HCT116 (cell line): ENCODE results near the gene AP5S1. TPM values are rescaled to one million over a fixed set of nuclear protein-coding genes. Genes with fewer than 3 reads are reported as not detected.
A peak's percentile ranks its signal among the peaks of the same experiment; 100 is the strongest.

Source experiments
- ATAC-seq: fragments of 200-7000 bp; cut with Tn5 transposase; 2 replicates; pipeline ENCODE4 v1.9.1; 2020; ENCODE audit warnings: mild to moderate bottlenecking, moderate library complexity
- BruUV-seq: library from RNA; stranded (reverse); fragments of 400-500 nt; replicated peaks from 2 replicates; lab custom pipeline; 2021; lab: Mats Ljungman, UMichigan
- CTCF ChIA-PET: fragments of 300-600 bp; sonication (Branson Sonifier 250); formaldehyde crosslinking; loops from one replicate; lab custom pipeline; 2021; ENCODE audit warnings: antibody characterized with exemption; lab: Charles Lee
- POLR2A ChIA-PET: fragments of 300-600, 350-600 bp; sonication (Branson Sonifier 250); formaldehyde crosslinking; loops from one replicate; lab custom pipeline; 2021; ENCODE audit warnings: antibody characterized with exemption; lab: Charles Lee
- RAD21 ChIA-PET, 2 experiments: fragments of 300-600 bp; sonication (Branson Sonifier 250); formaldehyde crosslinking; loops; one replicate each; lab custom pipeline; 2023; ENCODE audit warnings: low total read pairs in 2 of 2; ENCODE audit not compliant: uncharacterized antibody in 2 of 2, unreplicated experiment in 2 of 2, low non-redundant PET in 1 of 2; lab: Charles Lee
- DNase-seq: peaks from one replicate; pipeline ENCODE4 v3.0.0-alpha.2; 2010; ENCODE audit warnings: low read depth, low spot score
- H2AFZ ChIP-seq: fragments of 200-600 bp; shearing (Covaris generic), sonication (generic); 2 replicates; pipeline ENCODE4 v1.6.1; 2017; ENCODE audit warnings: low read depth, mixed run types, mixed read lengths, antibody characterized with exemption, low read length; ENCODE audit not compliant: poor library complexity, severe bottlenecking
- H3K27ac ChIP-seq: 2 replicates; pipeline ENCODE4 v1.5.1; 2012; ENCODE audit warnings: low read depth, low read length
- H3K27me3 ChIP-seq: fragments of 200-600 bp; sonication (generic); 2 replicates; pipeline ENCODE4 v1.6.1; 2016; ENCODE audit warnings: mixed run types, low read length, mixed read lengths; ENCODE audit not compliant: insufficient read depth
- H3K36me3 ChIP-seq, 2 experiments: fragments of 200-500 bp in 1 of 2; fragments of 200-600 bp in 1 of 2; sonication (Bioruptor generic) in 1 of 2; sonication (generic) in 1 of 2; 2 replicates each; pipeline versions ENCODE4 v1.5.1 to v1.6.1; 2014 to 2016; ENCODE audit warnings: low read length in 2 of 2, inconsistent platforms in 1 of 2, mixed read lengths in 1 of 2, mixed run types in 1 of 2; ENCODE audit not compliant: insufficient read depth in 2 of 2, control insufficient read depth in 1 of 2
- H3K4me1 ChIP-seq, 2 experiments: fragments of 200-600 bp in 1 of 2; sonication (generic) in 1 of 2; 2 replicates each; pipeline versions ENCODE4 v1.5.1 to v1.6.1; 2012 to 2017; ENCODE audit warnings: low read length in 2 of 2, inconsistent platforms in 1 of 2, mild to moderate bottlenecking in 1 of 2, mixed read lengths in 1 of 2, mixed run types in 1 of 2, moderate library complexity in 1 of 2; ENCODE audit not compliant: insufficient read depth in 2 of 2, control insufficient read depth in 1 of 2
- H3K4me2 ChIP-seq: fragments of 200-600 bp; sonication (generic); 2 replicates; pipeline ENCODE4 v1.6.1; 2017; ENCODE audit warnings: mixed run types, low read length, mixed read lengths
- H3K4me3 ChIP-seq, 2 experiments: fragments of 200-600 bp in 1 of 2; sonication (generic) in 1 of 2; replicated peaks in 1 of 2; 2 replicates each; pipeline ENCODE4 v1.5.1; 2011 to 2016; ENCODE audit warnings: low read length in 2 of 2, control low read depth in 1 of 2, low read depth in 1 of 2, mild to moderate bottlenecking in 1 of 2, mixed read lengths in 1 of 2, mixed run types in 1 of 2
- H3K79me2 ChIP-seq: fragments of 200-600 bp; sonication (generic); 2 replicates; pipeline ENCODE4 v1.6.1; 2017; ENCODE audit warnings: mild to moderate bottlenecking, mixed run types, low read length, moderate library complexity, mixed read lengths; ENCODE audit not compliant: insufficient read depth
- H3K9ac ChIP-seq: fragments of 200-600 bp; sonication (generic); 2 replicates; pipeline ENCODE4 v1.6.1; 2016; ENCODE audit warnings: low read length, mixed read lengths
- H3K9me2 ChIP-seq: fragments of 200-600 bp; sonication (generic), shearing (Covaris generic); 2 replicates; pipeline ENCODE4 v1.6.1; 2017; ENCODE audit warnings: mixed run types, mild to moderate bottlenecking, moderate library complexity; ENCODE audit not compliant: insufficient read depth
- H3K9me3 ChIP-seq, 2 experiments: fragments of 200-500 bp in 1 of 2; fragments of 200-600 bp in 1 of 2; sonication (Bioruptor generic) in 1 of 2; sonication (generic) in 1 of 2; 2 replicates each; pipeline ENCODE4 v1.6.1; 2014 to 2017; ENCODE audit warnings: low read length in 2 of 2, mixed read lengths in 2 of 2, inconsistent platforms in 1 of 2, low read depth in 1 of 2, mild to moderate bottlenecking in 1 of 2, mixed run types in 1 of 2, moderate library complexity in 1 of 2; ENCODE audit not compliant: control insufficient read depth in 1 of 2, insufficient read depth in 1 of 2
- H4K20me1 ChIP-seq: fragments of 200-600 bp; sonication (generic), shearing (Covaris generic); 2 replicates; pipeline ENCODE4 v1.6.1; 2017; ENCODE audit warnings: mixed run types, mild to moderate bottlenecking, moderate library complexity; ENCODE audit not compliant: insufficient read depth
- ATF3 ChIP-seq: IDR thresholded peaks from 2 replicates; pipeline ENCODE4 v1.6.1; 2012
- CBX3 ChIP-seq: IDR thresholded peaks from 2 replicates; pipeline ENCODE4 v1.6.1; 2012; ENCODE audit warnings: low read depth
- CEBPB ChIP-seq: IDR thresholded peaks from 2 replicates; pipeline ENCODE4 v1.6.1; 2012; ENCODE audit warnings: low read depth
- CTCF ChIP-seq, 3 experiments: fragments of 200-600 bp in 1 of 3; sonication (generic) in 1 of 3; IDR thresholded peaks in 2 of 3; conservative IDR thresholded peaks in 1 of 3; 2 replicates each; pipeline ENCODE4 v1.5.1; 2012 to 2017; ENCODE audit warnings: low read depth in 2 of 3, low read length in 2 of 3, antibody characterized with exemption in 1 of 3, borderline replicate concordance in 1 of 3, control low read depth in 1 of 3, mild to moderate bottlenecking in 1 of 3, mixed read lengths in 1 of 3, mixed run types in 1 of 3, moderate library complexity in 1 of 3; ENCODE audit not compliant: insufficient read depth in 1 of 3
- EGR1 ChIP-seq: IDR thresholded peaks from 2 replicates; pipeline ENCODE4 v1.6.1; 2012; ENCODE audit warnings: low read depth
- ELF1 ChIP-seq: IDR thresholded peaks from 2 replicates; pipeline ENCODE4 v1.6.1; 2012; ENCODE audit warnings: low read depth, borderline replicate concordance
- EZH2phosphoT487 ChIP-seq: fragments of 200-600 bp; IDR thresholded peaks from 2 replicates; pipeline ENCODE4 v1.6.1; 2018; ENCODE audit warnings: antibody characterized with exemption, borderline replicate concordance
- FOSL1 ChIP-seq: IDR thresholded peaks from 2 replicates; pipeline ENCODE4 v1.6.1; 2012; ENCODE audit warnings: low read depth
- POLR2A ChIP-seq: IDR thresholded peaks from 2 replicates; pipeline ENCODE4 v1.7.0; 2011; ENCODE audit warnings: borderline replicate concordance; ENCODE audit not compliant: insufficient read depth, insufficient read length; ENCODE audit errors: extremely low read depth
- POLR2AphosphoS5 ChIP-seq: IDR thresholded peaks from 2 replicates; pipeline ENCODE4 v1.6.1; 2011; ENCODE audit warnings: mild to moderate bottlenecking, low read depth, low read length, moderate library complexity
- RAD21 ChIP-seq: IDR thresholded peaks from 2 replicates; pipeline ENCODE4 v1.6.1; 2012; ENCODE audit warnings: low read depth, mild to moderate bottlenecking
- SIN3A ChIP-seq: IDR thresholded peaks from 2 replicates; pipeline ENCODE4 v1.6.1; 2012; ENCODE audit warnings: low read depth
- SRF ChIP-seq: IDR thresholded peaks from 2 replicates; pipeline ENCODE4 v1.6.1; 2012; ENCODE audit warnings: low read depth
- TCF7L2 ChIP-seq: IDR thresholded peaks from 2 replicates; pipeline ENCODE4 v1.7.0; 2011; ENCODE audit warnings: borderline replicate concordance, inconsistent platforms; ENCODE audit not compliant: insufficient read depth, insufficient read length; ENCODE audit errors: extremely low read depth
- YY1 ChIP-seq: IDR thresholded peaks from 2 replicates; pipeline ENCODE4 v1.6.1; 2011; ENCODE audit warnings: low read length, low read depth, moderate library complexity, mild to moderate bottlenecking; ENCODE audit not compliant: insufficient replicate concordance; ENCODE audit errors: extremely low read depth
- ZBTB33 ChIP-seq: IDR thresholded peaks from 2 replicates; pipeline ENCODE4 v1.6.1; 2011; ENCODE audit warnings: mild to moderate bottlenecking, low read length, moderate library complexity; ENCODE audit not compliant: insufficient replicate concordance; ENCODE audit errors: extremely low read depth
- ZFX ChIP-seq: fragments of 450-650 bp; IDR thresholded peaks from 2 replicates; pipeline ENCODE4 v1.6.1; 2017
- ZNF274 ChIP-seq: fragments of 200-500 bp; sonication (Bioruptor generic); IDR thresholded peaks from 2 replicates; pipeline ENCODE4 v1.6.1; 2014; ENCODE audit warnings: mild to moderate bottlenecking, low read depth, low read length, inconsistent platforms
- intact Hi-C: fragments of 100-400 bp; cut with micrococcal nuclease; formaldehyde crosslinking; loops from 2 replicates; pipeline ENCODE4 v1.10.0; 2022
- total RNA-seq: library from RNA; stranded (reverse); gene quantifications from one replicate; pipeline ENCODE4 v1.2.1, GENCODE V29; 2021; ENCODE audit not compliant: unreplicated experiment

Gene AP5S1
- total RNA-seq, 1 experiment from 2014 or later: 12.1 TPM

- CTCF ChIA-PET: interaction anchor here (0.7 to 1.9 kb wide), 7 partner anchors 9 to 59 kb away, joined by 3 to 9 read pairs (median 3); partner anchors contain the start of genes CENPB and SPEF1
- Histone ChIP-seq H3K9me3 (no peaks in the 10 kb centered on the region), H4K20me1 (no peaks in the 10 kb centered on the region), H3K27me3 (no peaks in the 10 kb centered on the region), H3K27ac (peak within 1 kb of the TSS; percentile 97), H3K4me3 (peak within 1 kb of the TSS; percentile 66 to 80), H3K4me1 (peaks cover 25 to 51% of the 10 kb centered on the region in 2 experiments), H3K9ac (peak within 1 kb of the TSS; percentile 95), H3K4me2 (peak within 1 kb of the TSS; percentile 94), H3K9me2 (no peaks in the 10 kb centered on the region), H2AFZ (no peak within 1 kb of the TSS), H3K36me3 (peaks cover 18 to 28% of the 10 kb centered on the region in 2 experiments; a peak in 3 of 4 replicates), H3K79me2 (peaks cover 44% of the 10 kb centered on the region)
- intact Hi-C loops: no loop called here
- TSS peak; percentile 82 for BruUV-seq
- DNase-seq (peak; percentile 84), ATAC-seq (peak; percentile 80)
- RAD21 ChIA-PET: interaction anchor here in 1 of 2 experiments (0.6 to 0.8 kb wide), 2 partner anchors 16 to 23 kb away, joined by 3 read pairs; no protein-coding TSS in a partner anchor
- POLR2A ChIA-PET: interaction anchor here (1.1 to 2.5 kb wide), 3 partner anchors 17 to 25 kb away, joined by 5 to 14 read pairs (median 12); partner anchors contain the start of gene AP5S1
- TF ChIP-seq POLR2A (peak; percentile 47), TCF7L2 (no peak), CEBPB (no peak), SRF (no peak), SIN3A (peak; percentile 89), EGR1 (peak; percentile 82), EZH2phosphoT487 (no peak), YY1 (peak; percentile 5), FOSL1 (no peak), ELF1 (no peak; the same call in 1 of the 2 replicates), ZBTB33 (no peak), RAD21 (0 out of 2 replicates have a peak, but pooled peaks have one; percentile 17), POLR2AphosphoS5 (peak; percentile 86), ATF3 (no peak), ZFX (no peak), CTCF (IDR thresholded peaks at IDR 0.05 in 2 of 3, conservative IDR thresholded peaks at IDR 0.05 in 1 of 3; ENCODE audit: borderline replicate concordance in 1 of 3, insufficient read depth in 1 of 3, low read depth in 2 of 3, low read length in 2 of 3) (peak in 2 of 3 experiments; percentile 29 to 53; a peak in 3 of 6 replicates), CBX3 (peak; percentile 0; the same call in 1 of the 2 replicates), ZNF274 (no peak)
These were observed 24.6 kb upstream of the AP5S1 start, which contains the start of gene CDC25B for GRCh38 chr20:3795511-3796468. Gene CDC25B (plus strand): TSS chr20:3796310. CDS start chr20:3796532, 222 bp downstream.
